GM23338 (cell line): ENCODE data around the gene NRCAM. TPM values are rescaled to one million over a fixed set of nuclear protein-coding genes. Genes with fewer than 3 reads are reported as not detected.

Experiments
- ATAC-seq: fragments of 200-7000 bp; cut with Tn5 transposase; 3 replicates; pipeline ENCODE4 v1.9.1; 2020
- DNase-seq: peaks from one replicate; pipeline ENCODE4 v3.0.0-alpha.2; 2015; ENCODE audit warnings: low spot score
- H2AFZ ChIP-seq: fragments of 200-600 bp; sonication (generic); 2 replicates; pipeline ENCODE4 v1.8.0; 2016; ENCODE audit warnings: antibody characterized with exemption, mild to moderate bottlenecking, moderate library complexity
- H3F3A ChIP-seq: fragments of 200-600 bp; sonication (generic); replicated peaks from 2 replicates; pipeline ENCODE4 v1.8.0; 2017; ENCODE audit warnings: antibody characterized with exemption, mixed run types, low read depth
- H3K27ac ChIP-seq: fragments of 200-600 bp; sonication (generic); 2 replicates; pipeline ENCODE4 v1.6.1; 2016; ENCODE audit warnings: low read depth
- H3K27me3 ChIP-seq: fragments of 200-600 bp; sonication (generic); 2 replicates; pipeline ENCODE4 v1.8.0; 2016; ENCODE audit warnings: mild to moderate bottlenecking, mixed run types, moderate library complexity; ENCODE audit not compliant: insufficient read depth
- H3K36me3 ChIP-seq: fragments of 200-600 bp; sonication (generic); 2 replicates; pipeline ENCODE4 v1.8.0; 2016; ENCODE audit warnings: mild to moderate bottlenecking; ENCODE audit not compliant: insufficient read depth
- H3K4me1 ChIP-seq: fragments of 200-600 bp; sonication (generic); 2 replicates; pipeline ENCODE4 v1.8.0; 2016; ENCODE audit warnings: mild to moderate bottlenecking, moderate library complexity; ENCODE audit not compliant: insufficient read depth
- H3K4me2 ChIP-seq: fragments of 200-600 bp; sonication (generic); 2 replicates; pipeline ENCODE4 v1.7.1; 2017; ENCODE audit warnings: mixed run types
- H3K4me3 ChIP-seq: fragments of 200-600 bp; sonication (generic); 2 replicates; pipeline ENCODE4 v1.6.1; 2016; ENCODE audit warnings: mixed run types
- H3K79me2 ChIP-seq: fragments of 200-600 bp; sonication (generic); replicated peaks from 2 replicates; pipeline ENCODE4 v1.8.0; 2017; ENCODE audit warnings: mild to moderate bottlenecking; ENCODE audit not compliant: insufficient read depth
- H3K9me2 ChIP-seq: fragments of 200-600 bp; sonication (generic); 2 replicates; pipeline ENCODE4 v1.8.0; 2017; ENCODE audit not compliant: insufficient read depth
- H4K20me1 ChIP-seq: fragments of 200-600 bp; sonication (generic); replicated peaks from 2 replicates; pipeline ENCODE4 v1.8.0; 2017; ENCODE audit warnings: mild to moderate bottlenecking; ENCODE audit not compliant: insufficient read depth
- H3K27ac Mint-ChIP-seq: 2 replicates; pipeline ENCODE4 v1.8.0; 2020; ENCODE audit warnings: inconsistent platforms, mild to moderate bottlenecking, moderate library complexity, mixed read lengths
- H3K27me3 Mint-ChIP-seq: 3 replicates; pipeline ENCODE4 v1.8.0; 2022; ENCODE audit warnings: low read depth, mild to moderate bottlenecking, moderate library complexity, mixed read lengths, inconsistent platforms; ENCODE audit not compliant: insufficient read depth, poor library complexity
- H3K36me3 Mint-ChIP-seq: 3 replicates; pipeline ENCODE4 v1.8.0; 2021; ENCODE audit warnings: low read depth, mild to moderate bottlenecking, inconsistent platforms, moderate library complexity, mixed read lengths
- H3K4me1 Mint-ChIP-seq: 3 replicates; pipeline ENCODE4 v1.8.0; 2020; ENCODE audit warnings: mild to moderate bottlenecking, inconsistent platforms, mixed read lengths
- H3K4me3 Mint-ChIP-seq: 3 replicates; pipeline ENCODE4 v1.8.0; 2021; ENCODE audit warnings: moderate library complexity, mild to moderate bottlenecking, inconsistent platforms, mixed read lengths
- H3K9me3 Mint-ChIP-seq: 3 replicates; pipeline ENCODE4 v1.8.0; 2020; ENCODE audit warnings: moderate library complexity, mild to moderate bottlenecking, inconsistent platforms, mixed read lengths
- CREB1 ChIP-seq: fragments of 250-450 bp; sonication (Bioruptor Pico); IDR thresholded peaks from 2 replicates; pipeline ENCODE4 v1.5.0; 2020; ENCODE audit warnings: low read depth, mild to moderate bottlenecking, moderate library complexity
- CTCF ChIP-seq, 2 experiments: fragments of 200-600 bp in 1 of 2; sonication (generic) in 1 of 2; conservative IDR thresholded peaks; 2 replicates each; pipeline versions ENCODE4 v1.5.1 to v1.6.1; 2016 to 2017; ENCODE audit warnings: antibody characterized with exemption in 2 of 2, low read depth in 2 of 2, mild to moderate bottlenecking in 2 of 2, moderate library complexity in 1 of 2
- EZH2 ChIP-seq: fragments of 200-600 bp; sonication (generic); IDR thresholded peaks from one replicate; pipeline ENCODE4 v1.8.0; 2017; ENCODE audit warnings: antibody characterized with exemption, mild to moderate bottlenecking, low read depth; ENCODE audit not compliant: unreplicated experiment
- POLR2AphosphoS5 ChIP-seq: IDR thresholded peaks from 2 replicates; pipeline ENCODE4 v1.6.1; 2016; ENCODE audit warnings: antibody characterized with exemption, low read depth
- STAT1 ChIP-seq: IDR thresholded peaks from one replicate; pipeline ENCODE4 v1.6.1; 2016; ENCODE audit warnings: antibody characterized with exemption; ENCODE audit not compliant: unreplicated experiment
- ZNF331 ChIP-seq: fragments of 250-450 bp; sonication (Bioruptor Pico); IDR thresholded peaks from 2 replicates; pipeline ENCODE4 v1.5.0; 2020; ENCODE audit warnings: low read depth, mild to moderate bottlenecking, moderate library complexity
- ZNF462 ChIP-seq: fragments of 250-450 bp; sonication (Bioruptor Pico); IDR thresholded peaks from 2 replicates; pipeline ENCODE4 v1.5.0; 2020; ENCODE audit warnings: mild to moderate bottlenecking, moderate library complexity
- polyA plus RNA-seq: library from polyadenylated mRNA; unstranded; fragments of >200 nt; fragmentation: Nextera tagmentation; extraction: Ambion mirVana; gene quantifications from 2 replicates; pipeline ENCODE4 v1.2.1, GENCODE V29; 2016
- total RNA-seq: library from RNA; depleted of rRNA; stranded (reverse); fragments of >200 nt; shearing (Covaris generic); gene quantifications from 2 replicates; pipeline ENCODE4 v1.2.3, GENCODE V29; 2014

The NRCAM gene
- total and polyA plus RNA-seq, 2 experiments from 2014 or later, result 2.5 to 6.8 TPM

- TF ChIP-seq ZNF462 (CRISPR knock-in tag), result no peak
- no peak for TF ChIP-seq POLR2AphosphoS5
Observed at GRCh38 chr7:108170251-108170650, 286.0 kb downstream of the NRCAM start (continued).

GRCh38 chr7:108167460-108167859 lies 288.8 kb downstream of the NRCAM start:
- H3K79me2 ChIP-seq, result no peaks in the 10 kb centered on the region
- H3K36me3 ChIP-seq, result no peaks in the 10 kb centered on the region
- H3K27ac ChIP-seq, result no peak overlapping the region
- no peak overlapping the region for H3K4me3 ChIP-seq
- H3K27me3 ChIP-seq, result no peaks in the 10 kb centered on the region
- H4K20me1 ChIP-seq, result no peaks in the 10 kb centered on the region
- Mint-ChIP-seq H3K4me1 (peaks cover 16% of the 10 kb centered on the region), H3K36me3 (no peaks in the 10 kb centered on the region), H3K27me3 (no peaks in the 10 kb centered on the region), H3K9me3 (no peaks in the 10 kb centered on the region), H3K4me3 (no peak overlapping the region), H3K27ac (no peak overlapping the region)
- no peaks in the 10 kb centered on the region for H3K9me2 ChIP-seq
- no peaks in the 10 kb centered on the region for H3F3A ChIP-seq
- no peak for DNase-seq
- 0 out of 2 replicates have a peak, but pooled peaks cover 3% of the 10 kb centered on the region for H3K4me1 ChIP-seq
- no peak overlapping the region for H3K4me2 ChIP-seq
- ATAC-seq, result no peak
- no peak overlapping the region for H2AFZ ChIP-seq
- TF ChIP-seq EZH2 (no peak), ZNF462 (CRISPR knock-in tag) (no peak), CTCF (conservative IDR thresholded peaks at IDR 0.05; ENCODE audit: low read depth in 2 of 2) (no peak), STAT1 (no peak), CREB1 (CRISPR knock-in tag) (no peak), ZNF331 (CRISPR knock-in tag) (no peak)
